HG03103 (cell line): ENCODE results near the gene CDADC1.

Source experiments
- ATAC-seq: cut with Tn5 transposase; IDR thresholded peaks from one replicate; pipeline ENCODE4 v1.9.1; 2021; ENCODE audit warnings: low read depth; ENCODE audit not compliant: unreplicated experiment

CDADC1 gene

DNA sequence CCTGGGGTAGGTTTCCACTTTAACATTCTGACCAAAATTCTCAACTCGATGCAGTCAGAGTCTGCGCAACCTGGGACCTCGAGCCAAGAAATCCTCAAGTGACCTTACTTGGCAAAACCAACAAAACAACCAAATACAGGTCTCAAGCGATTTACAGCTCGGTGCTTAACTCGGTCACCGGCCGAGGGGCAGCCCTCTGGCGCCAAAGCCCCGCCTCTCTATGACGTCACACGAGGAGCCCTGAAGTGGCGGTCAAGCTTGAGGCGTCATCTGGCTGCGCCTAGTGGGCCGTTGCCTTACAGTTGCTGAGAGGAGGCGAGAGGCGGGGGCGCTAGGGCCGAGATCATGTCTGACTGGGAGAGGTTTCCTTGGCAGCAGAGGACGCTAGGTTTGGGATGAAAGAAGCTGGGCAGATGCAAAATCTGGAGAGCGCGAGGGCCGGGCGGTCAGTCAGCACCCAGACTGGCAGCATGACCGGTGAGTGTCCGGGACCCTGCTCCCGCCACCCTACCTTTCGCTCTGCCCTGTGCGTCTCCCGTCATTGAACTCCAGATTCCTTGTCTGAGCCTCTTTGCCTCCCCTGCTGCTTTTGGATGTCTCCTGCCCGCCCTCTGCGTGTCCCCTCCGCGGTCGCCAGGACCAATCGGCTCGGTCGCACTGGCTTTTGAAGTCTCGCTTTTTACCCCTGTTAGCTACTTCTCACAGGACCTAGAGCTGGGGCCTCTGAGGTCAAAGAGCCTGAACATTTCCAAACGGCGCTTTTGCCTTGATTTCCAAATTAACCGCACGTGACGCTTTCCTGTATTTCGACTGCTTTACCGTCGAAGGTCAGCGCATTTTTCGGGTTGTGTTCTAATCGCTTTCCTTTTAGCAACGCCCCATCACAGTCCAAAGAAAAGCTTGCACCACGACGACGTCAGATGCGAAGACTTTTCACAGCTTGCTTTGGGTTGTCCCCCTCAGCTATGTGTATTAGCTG is at the start of gene CDADC1:
Gene CDADC1 (plus strand): TSS at position 283 of the 979 bp plus-strand sequence. CDS start 113 bp downstream, at position 396.
- peak; percentile 98 for ATAC-seq

DNA sequence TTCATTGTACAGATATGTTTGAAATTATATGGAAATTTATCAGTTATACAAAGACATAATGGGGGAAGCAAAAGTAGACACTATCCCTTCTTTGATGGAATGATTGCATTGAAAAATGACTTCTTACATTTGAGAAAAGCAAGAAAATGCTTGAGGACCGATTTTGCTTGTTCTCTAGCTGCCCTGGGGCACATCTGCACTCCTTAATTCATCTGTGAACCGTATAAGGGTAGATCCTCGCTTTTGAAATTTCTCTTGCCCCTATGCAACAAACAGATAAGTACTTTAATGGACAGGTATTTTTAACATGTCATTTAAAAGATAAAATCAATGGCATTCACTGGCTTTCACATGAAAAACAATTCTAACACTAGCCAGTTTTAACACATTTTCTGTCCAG is 41.1 kb upstream of the CDADC1 start:
- no peak for ATAC-seq

DNA sequence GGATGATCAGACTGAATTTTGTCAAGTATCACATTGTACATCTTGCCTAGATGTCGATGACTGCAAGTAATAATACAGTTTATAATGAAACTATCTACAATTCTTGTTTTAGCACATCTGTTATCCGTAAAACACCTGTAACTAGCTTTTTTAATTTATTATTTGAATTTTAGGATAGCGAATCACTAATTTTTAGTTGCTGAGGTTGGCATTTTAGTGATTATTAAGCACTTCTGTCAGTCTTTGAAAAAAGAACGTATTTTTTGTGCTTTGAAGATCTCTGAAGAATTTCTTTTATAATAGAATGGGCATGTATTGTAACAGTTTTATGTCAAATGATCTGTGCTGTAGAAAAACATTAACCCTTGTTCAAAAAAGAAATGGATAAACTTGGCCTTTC is 39.1 kb upstream of the CDADC1 start:
- no peak for ATAC-seq

DNA sequence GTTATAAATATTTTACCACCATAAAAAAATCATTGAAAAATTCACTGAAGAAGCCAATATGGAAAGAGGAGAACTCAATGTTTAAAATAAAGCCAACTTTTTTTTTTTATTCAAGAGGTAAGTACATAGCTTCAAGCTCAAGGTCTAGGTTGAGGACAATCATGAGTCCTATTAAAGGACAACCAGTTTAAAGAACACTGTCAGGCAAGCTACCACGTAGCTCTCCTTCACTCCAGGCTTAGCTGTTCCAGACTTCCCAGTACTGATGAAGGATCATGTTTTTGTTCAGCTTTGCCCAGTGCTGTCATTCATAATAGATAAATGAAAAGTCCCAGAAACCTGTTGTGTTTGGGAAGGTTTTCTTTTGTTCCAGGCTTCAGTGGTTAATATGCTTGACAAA is 37.6 kb upstream of the CDADC1 start:
- ATAC-seq = no peak

- no peak for ATAC-seq
Observed at GRCh38 chr13:49210669-49211068, 37.1 kb upstream of the CDADC1 start.

DNA sequence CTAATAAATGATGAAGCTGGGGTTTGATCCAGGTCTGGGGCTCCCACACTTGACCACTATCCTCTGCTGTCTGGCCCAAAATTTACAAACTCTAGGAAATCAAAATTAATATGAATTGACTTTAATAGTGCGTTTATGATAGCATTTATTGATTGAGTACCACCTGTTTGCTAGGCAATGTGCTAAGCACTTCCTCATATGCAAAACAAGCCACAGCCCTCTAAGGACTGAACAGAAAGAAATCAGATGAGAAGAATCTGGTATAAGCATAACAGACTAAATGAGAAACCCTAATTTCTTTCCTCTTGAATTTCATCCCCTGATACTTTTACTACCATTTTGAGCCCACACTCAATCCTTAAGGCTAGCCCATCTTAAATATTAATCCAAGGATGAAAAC is 34.2 kb upstream of the CDADC1 start:
- no peak for ATAC-seq

- ATAC-seq = no peak
Observed at GRCh38 chr13:49213997-49214916, 33.5 kb upstream of the CDADC1 start.

DNA sequence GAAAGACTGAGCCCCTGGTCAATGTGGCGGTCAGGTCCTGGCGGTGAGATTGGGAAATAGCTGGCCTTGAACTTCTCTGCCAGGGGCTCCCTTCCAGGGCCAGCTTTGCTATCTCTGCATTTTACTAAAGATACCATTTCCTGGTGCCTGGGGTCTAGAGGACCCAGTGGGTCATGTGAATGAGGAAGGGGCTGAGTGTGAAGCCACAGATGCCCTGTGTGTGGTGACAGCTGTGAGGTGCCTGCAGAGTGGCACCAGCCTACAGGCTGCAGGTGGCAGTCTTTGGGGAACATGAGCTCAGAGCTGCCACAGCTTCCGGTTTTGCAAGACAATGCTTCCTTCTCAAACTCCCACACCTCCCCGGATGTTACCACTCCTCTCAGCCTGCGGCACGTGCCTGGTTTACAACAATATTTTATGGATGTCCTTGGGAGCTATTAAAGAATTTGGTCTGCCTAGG is 32.8 kb upstream of the CDADC1 start:
- ATAC-seq = no peak

- no peak for ATAC-seq
Observed at GRCh38 chr13:49216334-49216733, 31.4 kb upstream of the CDADC1 start.

GRCh38 chr13:49217962-49218492 is 29.7 kb upstream of the CDADC1 start:
- ATAC-seq = no peak

DNA sequence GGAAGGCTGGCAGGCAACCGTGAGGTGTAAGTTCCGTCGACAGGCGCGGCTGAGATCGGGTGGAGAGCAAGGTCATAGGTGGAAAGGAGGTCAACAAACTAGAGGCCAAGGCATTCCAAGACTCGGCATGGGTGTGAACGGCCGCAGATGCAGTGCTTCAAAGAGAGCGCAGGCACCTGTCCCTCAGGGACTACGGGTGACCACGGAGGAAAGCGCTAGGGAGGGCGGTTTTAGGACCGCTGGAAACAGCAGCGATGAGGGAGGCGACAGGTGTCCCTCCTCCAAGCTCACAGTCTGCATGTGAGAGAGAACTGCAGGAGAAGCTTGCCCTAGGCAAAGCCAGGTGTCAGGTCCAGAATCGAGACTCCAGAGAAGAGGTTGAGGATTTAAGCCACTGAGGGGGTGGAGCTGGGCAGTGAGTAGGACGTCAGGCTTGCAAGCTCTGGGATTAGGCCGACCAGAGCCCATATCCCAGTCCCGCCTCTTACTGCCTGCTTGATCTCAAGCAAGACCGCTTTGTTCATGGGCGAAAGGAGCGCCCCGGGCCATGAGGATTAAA is 29.2 kb upstream of the CDADC1 start:
- no peak for ATAC-seq

GRCh38 chr13:49219647-49220035 is 28.1 kb upstream of the CDADC1 start:
- ATAC-seq = no peak

GRCh38 chr13:49220036-49220855 is 27.5 kb upstream of the CDADC1 start, which contains the start of gene MLNR:
Gene MLNR (plus strand): TSS chr13:49220338. CDS start chr13:49220338, 0 bp downstream.
- ATAC-seq = no peak

DNA sequence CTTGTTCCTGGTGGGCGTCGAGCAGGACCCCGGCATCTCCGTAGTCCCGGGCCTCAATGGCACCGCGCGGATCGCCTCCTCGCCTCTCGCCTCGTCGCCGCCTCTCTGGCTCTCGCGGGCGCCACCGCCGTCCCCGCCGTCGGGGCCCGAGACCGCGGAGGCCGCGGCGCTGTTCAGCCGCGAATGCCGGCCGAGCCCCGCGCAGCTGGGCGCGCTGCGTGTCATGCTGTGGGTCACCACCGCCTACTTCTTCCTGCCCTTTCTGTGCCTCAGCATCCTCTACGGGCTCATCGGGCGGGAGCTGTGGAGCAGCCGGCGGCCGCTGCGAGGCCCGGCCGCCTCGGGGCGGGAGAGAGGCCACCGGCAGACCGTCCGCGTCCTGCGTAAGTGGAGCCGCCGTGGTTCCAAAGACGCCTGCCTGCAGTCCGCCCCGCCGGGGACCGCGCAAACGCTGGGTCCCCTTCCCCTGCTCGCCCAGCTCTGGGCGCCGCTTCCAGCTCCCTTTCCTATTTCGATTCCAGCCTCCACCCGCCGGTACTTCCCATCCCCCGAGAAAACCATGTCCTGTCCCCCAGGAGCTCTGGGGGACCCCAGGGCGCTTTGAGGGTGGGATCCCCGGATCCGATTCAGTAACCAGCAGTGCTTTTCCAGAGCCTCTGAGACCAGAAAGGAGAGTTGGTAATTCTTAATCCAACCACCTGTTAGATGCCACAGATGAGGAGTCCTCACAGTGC is 26.7 kb upstream of the CDADC1 start:
- no peak for ATAC-seq

DNA sequence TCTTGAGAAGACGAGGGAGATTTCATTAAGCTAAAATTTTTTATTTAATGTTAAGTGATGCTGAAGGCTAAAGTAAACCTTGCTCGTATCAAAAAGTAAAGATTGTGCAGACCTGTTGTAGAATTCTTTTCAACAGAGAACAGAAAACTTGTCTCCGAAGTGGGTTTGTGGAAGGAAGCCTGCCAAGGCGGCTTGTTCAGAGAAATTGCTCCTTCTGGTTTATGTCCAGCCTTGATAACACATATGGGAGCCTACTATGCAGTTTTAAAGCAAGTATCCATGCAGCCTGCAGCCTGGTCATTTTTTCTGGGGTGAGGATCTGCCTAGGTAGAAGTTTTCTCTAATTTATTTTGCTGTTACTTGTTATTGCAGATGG is 26.1 kb upstream of the CDADC1 start:
- no peak for ATAC-seq

DNA sequence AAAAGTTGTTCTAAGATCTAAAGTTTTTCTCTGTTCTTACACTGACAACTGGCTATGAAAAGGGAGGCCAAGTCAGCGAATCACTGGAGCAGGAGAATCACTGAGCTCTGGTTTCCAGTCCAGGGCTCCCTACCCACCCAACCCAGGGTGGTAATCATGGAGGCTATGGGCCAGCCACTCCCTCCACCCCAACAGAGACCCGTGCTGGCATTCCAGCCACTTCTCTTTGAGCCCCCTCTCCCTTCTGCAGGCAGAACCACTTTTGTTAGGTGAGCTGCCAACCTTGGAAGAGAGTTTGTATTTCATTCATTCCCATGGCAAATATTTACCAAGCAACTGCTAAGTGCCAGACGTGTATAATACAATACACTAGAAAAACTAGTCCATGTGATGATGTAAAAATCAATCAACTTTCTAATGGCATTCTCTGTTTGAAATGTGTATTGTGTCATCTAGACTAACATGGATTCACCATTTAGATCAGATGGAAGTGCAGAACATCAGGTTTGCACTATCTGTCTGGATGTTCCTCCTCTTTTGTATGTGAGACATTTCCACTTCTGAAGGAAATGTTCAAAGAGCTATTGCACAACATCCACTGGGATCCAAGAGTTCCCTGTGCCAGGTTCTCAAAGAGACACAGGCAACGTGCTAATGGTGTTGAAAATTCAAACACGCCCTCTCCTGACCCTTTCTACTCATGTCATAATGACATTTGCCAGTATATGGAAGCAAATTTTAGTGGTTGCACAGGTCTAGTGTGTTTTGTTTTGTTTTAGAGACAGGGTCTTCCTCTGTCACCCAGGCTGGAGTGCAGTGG is 22.3 kb upstream of the CDADC1 start:
- ATAC-seq = no peak

DNA sequence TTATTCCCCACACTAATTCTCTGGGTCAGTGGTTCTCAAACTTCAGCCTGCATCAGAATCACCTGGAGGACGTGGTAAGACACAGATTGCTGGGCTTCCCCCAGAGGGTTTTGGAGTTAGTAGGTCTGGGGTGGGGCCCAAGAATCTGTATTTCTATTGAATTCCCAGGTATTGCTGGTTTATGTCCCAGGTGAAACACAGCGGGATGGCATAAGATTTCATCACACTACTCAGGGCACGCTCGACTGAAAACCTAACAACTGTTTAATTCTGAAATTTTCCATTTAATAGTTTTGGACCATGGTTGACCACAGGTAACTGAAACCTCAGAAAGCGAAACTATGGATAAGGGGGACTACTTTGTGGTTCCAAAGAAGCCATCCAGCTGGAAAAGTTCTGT is 21.1 kb upstream of the CDADC1 start:
- no peak for ATAC-seq

DNA sequence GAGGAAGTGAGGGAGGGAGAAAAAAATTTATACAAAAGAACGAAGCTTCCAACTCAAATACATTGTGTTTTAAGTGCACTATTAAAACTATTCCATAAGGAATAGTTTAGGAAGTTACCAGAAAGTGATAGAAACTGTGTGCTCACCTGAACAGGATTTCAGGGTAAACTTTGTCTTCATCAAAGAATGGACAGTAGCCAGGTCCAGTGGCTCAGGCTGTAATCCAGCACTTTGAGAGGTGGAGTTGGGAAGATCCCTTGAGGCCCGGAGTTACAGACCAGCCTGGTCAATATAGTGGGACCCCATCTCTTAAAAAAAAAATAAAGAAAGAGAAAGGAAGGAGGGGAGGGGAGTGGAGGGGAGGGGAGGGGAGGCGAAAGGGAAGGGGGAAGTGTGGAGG is 13.0 kb upstream of the CDADC1 start:
- ATAC-seq = no peak
